Osteoblast (primary cell): ENCODE results near the gene EPB41L4B. TPM values are rescaled to one million over a fixed set of nuclear protein-coding genes. Genes with fewer than 3 reads are reported as not detected.
A peak's percentile ranks its signal among the peaks of the same experiment; 100 is the strongest.
"Not testable (repeated sequence)": the region's sequence is repeated elsewhere in the genome, so short reads cannot be mapped to it uniquely, and the experiment has no call there.

Experiments
- DNase-seq: peaks from one replicate; pipeline ENCODE4 v3.0.0; 2011; ENCODE audit warnings: low spot score, mixed read lengths; ENCODE audit not compliant: insufficient read length; ENCODE audit errors: missing footprints
- H2AFZ ChIP-seq: 2 replicates; pipeline ENCODE4 v1.6.0; 2011; ENCODE audit warnings: mild to moderate bottlenecking, low read length
- H3K27ac ChIP-seq: 2 replicates; pipeline ENCODE4 v1.5.1; 2011; ENCODE audit warnings: mild to moderate bottlenecking, low read depth, low read length, moderate library complexity
- H3K27me3 ChIP-seq: 2 replicates; pipeline ENCODE4 v1.6.0; 2012; ENCODE audit warnings: mild to moderate bottlenecking, control low read depth, inconsistent platforms, low read length, moderate library complexity; ENCODE audit not compliant: insufficient read depth
- H3K36me3 ChIP-seq: 2 replicates; pipeline ENCODE4 v1.5.1; 2011; ENCODE audit warnings: mild to moderate bottlenecking, low read length, control low read depth, moderate library complexity; ENCODE audit not compliant: insufficient read depth
- H3K4me1 ChIP-seq: 2 replicates; pipeline ENCODE4 v1.5.1; 2011; ENCODE audit warnings: mild to moderate bottlenecking, low read length, control low read depth, moderate library complexity; ENCODE audit not compliant: insufficient read depth
- H3K4me2 ChIP-seq: 2 replicates; pipeline ENCODE4 v1.6.0; 2011; ENCODE audit warnings: mild to moderate bottlenecking, low read length; ENCODE audit not compliant: insufficient read depth
- H3K4me3 ChIP-seq: fragments of 200-600 bp; sonication (generic); 3 replicates; pipeline ENCODE4 v1.5.1; 2012; ENCODE audit warnings: mild to moderate bottlenecking, low read length, inconsistent platforms; ENCODE audit not compliant: insufficient read depth
- H3K79me2 ChIP-seq: 2 replicates; pipeline ENCODE4 v1.6.0; 2012; ENCODE audit warnings: mild to moderate bottlenecking, low read length, control low read depth, inconsistent platforms; ENCODE audit not compliant: insufficient read depth
- H3K9me3 ChIP-seq: 2 replicates; pipeline ENCODE4 v1.5.1; 2011; ENCODE audit warnings: low read depth, low read length, control low read depth
- H4K20me1 ChIP-seq: 2 replicates; pipeline ENCODE4 v1.6.0; 2012; ENCODE audit warnings: mild to moderate bottlenecking, low read length, control low read depth; ENCODE audit not compliant: insufficient read depth
- total RNA-seq: library from RNA; depleted of rRNA; stranded (reverse); fragments of >200 nt; gene quantifications from 2 replicates; pipeline ENCODE4 v1.2.3, GENCODE V29; 2012
- TF ChIP-seq, protein P1 (sequence below): IDR thresholded peaks from 2 replicates; pipeline ENCODE4 v1.5.1; 2011; ENCODE audit warnings: mild to moderate bottlenecking, low read depth, low read length, moderate library complexity; ENCODE audit errors: extremely low read depth

Gene EPB41L4B
- total RNA-seq, result 2.1 and 2.2 TPM in 2 replicates

DNA sequence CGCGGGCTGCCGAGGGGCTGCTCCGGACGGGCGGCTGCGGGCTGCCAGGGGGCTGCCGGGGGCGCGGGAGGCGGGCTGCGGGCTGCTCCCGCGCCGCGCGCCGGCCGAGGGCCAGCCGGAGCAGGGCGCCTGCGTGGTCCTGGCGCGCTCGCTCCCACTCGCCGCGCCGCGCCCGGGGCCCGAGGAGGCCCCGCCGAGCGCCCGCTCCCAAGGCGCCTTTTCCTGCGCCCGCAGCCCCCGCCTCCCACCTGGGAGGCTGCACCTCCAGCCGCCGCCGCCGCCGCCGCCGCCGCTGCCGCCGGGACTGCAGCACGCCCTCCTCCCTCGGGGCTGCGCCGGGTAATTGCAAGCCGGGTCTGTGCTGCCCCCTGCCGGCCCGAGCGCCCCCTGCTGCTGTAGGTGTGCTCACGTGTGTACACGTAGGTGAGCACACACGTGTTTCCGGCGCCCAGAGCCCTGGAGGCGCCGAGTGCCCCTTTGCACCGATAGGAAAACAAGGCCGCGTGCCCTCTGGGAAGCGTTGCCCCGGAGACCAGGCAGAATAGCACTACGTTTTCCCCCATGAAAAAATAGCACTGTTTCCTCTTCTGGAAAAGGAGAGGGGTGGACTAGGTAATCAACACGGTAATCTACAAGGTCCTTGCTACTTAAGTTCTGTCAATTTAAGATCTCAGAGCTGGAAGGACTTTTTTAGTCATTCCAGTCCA, at the start of gene EPB41L4B:
EPB41L4B (minus strand) TSS at position 318 of the 707 bp plus-strand sequence. CDS start 613 bp downstream, outside the sequence.
- Histone ChIP-seq H3K27ac (no peak within 1 kb of the TSS), H3K4me1 (peaks cover 22% of the 10 kb centered on the region), H3K9me3 (no peaks in the 10 kb centered on the region), H3K36me3 (no peaks in the 10 kb centered on the region), H2AFZ (no peak within 1 kb of the TSS), H4K20me1 (peaks cover 2% of the 10 kb centered on the region), H3K79me2 (no peaks in the 10 kb centered on the region), H3K27me3 (peaks cover 41% of the 10 kb centered on the region), H3K4me3 (peak within 1 kb of the TSS; percentile 68), H3K4me2 (peak within 1 kb of the TSS; percentile 86)
- TF ChIP-seq, protein P1, sequence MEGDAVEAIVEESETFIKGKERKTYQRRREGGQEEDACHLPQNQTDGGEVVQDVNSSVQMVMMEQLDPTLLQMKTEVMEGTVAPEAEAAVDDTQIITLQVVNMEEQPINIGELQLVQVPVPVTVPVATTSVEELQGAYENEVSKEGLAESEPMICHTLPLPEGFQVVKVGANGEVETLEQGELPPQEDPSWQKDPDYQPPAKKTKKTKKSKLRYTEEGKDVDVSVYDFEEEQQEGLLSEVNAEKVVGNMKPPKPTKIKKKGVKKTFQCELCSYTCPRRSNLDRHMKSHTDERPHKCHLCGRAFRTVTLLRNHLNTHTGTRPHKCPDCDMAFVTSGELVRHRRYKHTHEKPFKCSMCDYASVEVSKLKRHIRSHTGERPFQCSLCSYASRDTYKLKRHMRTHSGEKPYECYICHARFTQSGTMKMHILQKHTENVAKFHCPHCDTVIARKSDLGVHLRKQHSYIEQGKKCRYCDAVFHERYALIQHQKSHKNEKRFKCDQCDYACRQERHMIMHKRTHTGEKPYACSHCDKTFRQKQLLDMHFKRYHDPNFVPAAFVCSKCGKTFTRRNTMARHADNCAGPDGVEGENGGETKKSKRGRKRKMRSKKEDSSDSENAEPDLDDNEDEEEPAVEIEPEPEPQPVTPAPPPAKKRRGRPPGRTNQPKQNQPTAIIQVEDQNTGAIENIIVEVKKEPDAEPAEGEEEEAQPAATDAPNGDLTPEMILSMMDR, result peak; percentile 66
- peak; percentile 93 for DNase-seq

DNA sequence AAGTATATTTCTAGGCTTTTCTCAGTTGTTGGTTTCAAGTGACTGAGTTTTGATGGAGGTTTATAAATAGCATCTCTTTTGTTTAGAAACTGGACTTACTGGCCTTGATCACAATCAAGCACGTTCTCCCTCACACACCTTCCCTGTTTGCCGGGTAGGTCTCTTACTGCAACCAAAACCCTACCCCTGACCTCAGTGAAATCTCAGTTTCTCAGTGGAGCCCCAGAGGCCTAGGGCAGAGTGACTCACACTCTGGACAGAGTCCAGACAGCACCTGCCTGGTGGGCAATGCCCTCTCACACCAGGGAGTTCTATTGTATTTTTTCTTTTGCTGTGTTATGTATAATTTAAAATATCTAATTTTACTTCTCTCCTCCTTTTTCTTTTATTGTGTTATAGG, 48.4 kb upstream of the EPB41L4B start:
- Histone ChIP-seq H3K27ac (no peak overlapping the region), H3K27me3 (peaks cover 29% of the 10 kb centered on the region), H2AFZ (no peak overlapping the region), H3K79me2 (no peaks in the 10 kb centered on the region), H3K4me3 (no peak overlapping the region), H3K4me2 (no peak overlapping the region), H3K36me3 (no peaks in the 10 kb centered on the region), H3K4me1 (no peaks in the 10 kb centered on the region), H3K9me3 (no peaks in the 10 kb centered on the region), H4K20me1 (no peaks in the 10 kb centered on the region)
- TF ChIP-seq, protein P1, result no peak
- DNase-seq, result no peak

DNA sequence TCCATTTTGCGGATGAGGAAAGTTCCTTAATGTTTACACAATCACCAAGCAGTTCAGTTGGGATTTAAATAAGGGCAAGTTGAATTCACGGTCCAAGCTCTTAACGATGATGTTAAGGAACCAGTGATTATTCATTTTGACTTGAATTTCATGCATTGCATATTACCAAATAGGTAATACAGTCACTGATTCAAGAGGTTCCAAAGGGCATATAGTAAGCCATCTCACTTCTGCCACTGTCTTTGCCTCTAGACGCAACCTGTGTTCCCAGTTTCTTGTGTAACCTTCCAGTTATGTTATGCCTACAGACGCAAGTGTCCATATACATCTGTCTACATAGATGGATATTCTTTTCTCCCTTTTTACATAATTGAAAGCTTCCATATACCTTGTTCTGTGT, 39.9 kb upstream of the EPB41L4B start:
- peaks cover 41% of the 10 kb centered on the region for H3K27me3 ChIP-seq
- no peak overlapping the region for H3K4me2 ChIP-seq
- H2AFZ ChIP-seq, result no peak overlapping the region
- H3K79me2 ChIP-seq, result no peaks in the 10 kb centered on the region
- DNase-seq, result no peak
- H4K20me1 ChIP-seq, result no peaks in the 10 kb centered on the region
- H3K27ac ChIP-seq, result no peak overlapping the region
- no peak overlapping the region for H3K4me3 ChIP-seq
- TF ChIP-seq, protein P1, result no peak
- peaks cover 7% of the 10 kb centered on the region for H3K9me3 ChIP-seq
- no peaks in the 10 kb centered on the region for H3K4me1 ChIP-seq
- no peaks in the 10 kb centered on the region for H3K36me3 ChIP-seq

DNA sequence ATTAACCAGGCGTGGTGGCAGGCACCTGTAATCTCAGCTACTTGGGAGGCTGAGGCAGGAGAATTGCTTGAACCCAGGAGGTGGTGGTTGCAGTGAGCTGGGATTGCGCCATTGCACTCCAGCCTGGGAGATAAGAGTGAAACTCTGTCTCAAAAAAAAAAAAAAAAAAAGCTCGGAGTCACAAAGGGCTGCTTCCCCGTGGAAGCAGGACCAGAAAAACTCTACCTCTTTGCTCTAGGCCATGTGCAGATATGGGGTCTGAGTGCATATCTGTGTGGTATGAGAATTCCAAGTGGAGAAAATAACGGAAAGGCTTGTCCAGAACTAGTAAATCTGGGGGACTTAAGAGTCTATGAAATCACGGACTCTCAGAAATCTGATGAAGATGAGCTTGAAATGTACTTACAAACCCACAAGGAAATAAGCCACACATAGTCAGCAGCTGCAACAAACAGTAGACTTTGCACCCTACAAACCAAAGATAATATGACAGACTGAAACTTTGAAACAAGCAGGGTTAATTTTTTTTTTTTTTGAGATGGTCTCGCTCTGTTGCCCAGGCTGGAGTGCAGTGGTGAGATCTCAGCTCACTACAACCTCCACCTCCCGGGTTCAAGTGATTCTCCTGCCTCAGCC, 38.2 kb upstream of the EPB41L4B start:
- H3K4me3 ChIP-seq, H2AFZ ChIP-seq, H4K20me1 ChIP-seq, H3K36me3 ChIP-seq, H3K9me3 ChIP-seq, H3K4me2 ChIP-seq, DNase-seq, H3K79me2 ChIP-seq, H3K4me1 ChIP-seq, H3K27ac ChIP-seq: not testable (repeated sequence)
- peaks cover 36% of the 10 kb centered on the region for H3K27me3 ChIP-seq
